Colonic mucosa (tissue), 4 donors: ENCODE data around the gene PHC3. TPM values are rescaled to one million over a fixed set of nuclear protein-coding genes. Genes with fewer than 3 reads are reported as not detected.

Experiments
- DNase-seq: peaks from one replicate; pipeline ENCODE4 v3.0.0-alpha.2; 2020
- H3K27ac ChIP-seq: fragments of 200-600 bp; one replicate; pipeline ENCODE4 v1.8.0; 2021
- H3K27me3 ChIP-seq: fragments of 200-600 bp; one replicate; pipeline ENCODE4 v1.8.0; 2021
- H3K36me3 ChIP-seq: fragments of 200-600 bp; one replicate; pipeline ENCODE4 v1.8.0; 2021
- H3K4me1 ChIP-seq: fragments of 200-600 bp; one replicate; pipeline ENCODE4 v1.8.0; 2021; ENCODE audit warnings: mild to moderate bottlenecking
- H3K4me3 ChIP-seq: fragments of 200-600 bp; one replicate; pipeline ENCODE4 v1.8.0; 2021
- H3K9ac ChIP-seq, 2 donors: one replicate each; pipeline ENCODE4 v1.7.0; 2013; ENCODE audit warnings: control low read depth in 2 of 2, low read depth in 2 of 2, low read length in 2 of 2
- H3K9me3 ChIP-seq: fragments of 200-600 bp; one replicate; pipeline ENCODE4 v1.8.0; 2021
- intact Hi-C: fragments of 100-400 bp; cut with DNase I; formaldehyde crosslinking; loops from one replicate; pipeline ENCODE4 v1.14.1; 2022
- total RNA-seq, 2 donors: library from RNA; stranded (reverse); fragmentation: NEBNext Ultra II Directional in 1 of 2; extraction: Animal tissue kit (Norgen Biotek cat#: 25700) in 1 of 2; gene quantifications; one replicate each; pipeline ENCODE4 v1.2.1, GENCODE V29; 2021
- TF ChIP-seq, protein P1 (sequence below): fragments of 200-600 bp; IDR thresholded peaks from one replicate; pipeline ENCODE4 v1.8.0; 2022; ENCODE audit warnings: antibody characterized with exemption, mild to moderate bottlenecking
- donor health status: healthy.
- donor health status: DM: no; HTN: no; CAD: no.
- donor health status: DM: no; HTN: no; CAD: no.

Gene PHC3
- total RNA-seq, 2 donors from 2014 or later, result 36.4 to 49.4 TPM

DNA sequence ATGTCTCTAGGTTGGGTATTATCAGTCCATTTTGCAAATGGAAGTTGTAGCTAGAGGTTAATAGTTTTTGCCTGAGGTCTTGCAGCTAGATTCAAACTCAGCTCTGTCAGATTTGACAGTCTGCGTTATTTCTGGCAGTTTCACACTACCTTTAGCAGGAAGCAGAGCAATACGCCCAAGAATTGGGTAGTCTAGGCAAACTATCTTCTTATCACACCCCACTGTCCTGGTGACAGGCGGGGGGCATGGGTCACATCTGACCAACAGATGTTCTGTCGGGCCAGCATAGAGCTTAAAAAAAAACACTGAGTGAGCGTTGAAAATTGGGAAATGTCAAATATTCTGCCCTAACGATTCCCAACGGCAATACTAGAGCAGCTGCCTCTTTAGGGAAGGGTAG lies 138.0 kb downstream of the PHC3 start:
- no peaks in the 10 kb centered on the region for H3K27me3 ChIP-seq
- H3K9me3 ChIP-seq, result no peaks in the 10 kb centered on the region
- no peak overlapping the region for H3K4me3 ChIP-seq
- H3K27ac ChIP-seq, result no peak overlapping the region
- intact Hi-C loops, result loop anchor here (5.0 kb wide), 1 partner anchor 34 kb away; no protein-coding TSS in a partner anchor
- DNase-seq, result no peak
- TF ChIP-seq, protein P1, sequence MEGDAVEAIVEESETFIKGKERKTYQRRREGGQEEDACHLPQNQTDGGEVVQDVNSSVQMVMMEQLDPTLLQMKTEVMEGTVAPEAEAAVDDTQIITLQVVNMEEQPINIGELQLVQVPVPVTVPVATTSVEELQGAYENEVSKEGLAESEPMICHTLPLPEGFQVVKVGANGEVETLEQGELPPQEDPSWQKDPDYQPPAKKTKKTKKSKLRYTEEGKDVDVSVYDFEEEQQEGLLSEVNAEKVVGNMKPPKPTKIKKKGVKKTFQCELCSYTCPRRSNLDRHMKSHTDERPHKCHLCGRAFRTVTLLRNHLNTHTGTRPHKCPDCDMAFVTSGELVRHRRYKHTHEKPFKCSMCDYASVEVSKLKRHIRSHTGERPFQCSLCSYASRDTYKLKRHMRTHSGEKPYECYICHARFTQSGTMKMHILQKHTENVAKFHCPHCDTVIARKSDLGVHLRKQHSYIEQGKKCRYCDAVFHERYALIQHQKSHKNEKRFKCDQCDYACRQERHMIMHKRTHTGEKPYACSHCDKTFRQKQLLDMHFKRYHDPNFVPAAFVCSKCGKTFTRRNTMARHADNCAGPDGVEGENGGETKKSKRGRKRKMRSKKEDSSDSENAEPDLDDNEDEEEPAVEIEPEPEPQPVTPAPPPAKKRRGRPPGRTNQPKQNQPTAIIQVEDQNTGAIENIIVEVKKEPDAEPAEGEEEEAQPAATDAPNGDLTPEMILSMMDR, result no peak
- H3K9ac ChIP-seq, result peak overlapping the region in 1 of 2 donors; percentile 21
- no peaks in the 10 kb centered on the region for H3K36me3 ChIP-seq
- H3K4me1 ChIP-seq, result peaks cover 14% of the 10 kb centered on the region

DNA sequence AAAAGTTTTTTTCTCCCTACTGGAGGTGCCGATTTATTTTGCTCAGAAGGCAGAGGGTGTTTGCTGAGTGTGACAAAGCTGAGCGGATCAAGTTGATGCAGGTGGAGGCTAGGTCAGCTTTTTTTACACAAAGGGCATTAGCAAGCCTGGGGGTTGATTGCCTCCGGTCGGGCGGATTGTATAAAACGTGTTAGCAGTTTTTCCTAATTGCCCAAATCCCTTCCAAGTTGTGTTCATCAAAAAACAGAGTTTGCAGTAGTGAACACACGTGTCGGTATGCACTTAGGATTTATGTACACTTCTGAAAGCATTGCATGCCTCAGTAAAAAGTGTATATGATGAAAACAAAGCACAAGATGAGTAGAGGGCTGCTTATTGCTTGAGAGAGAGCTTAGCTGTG lies 141.1 kb downstream of the PHC3 start:
- H3K4me3 ChIP-seq, result peak overlapping the region; percentile 80
- intact Hi-C loops, result loop anchor here (5.0 kb wide), 1 partner anchor 37 kb away; no protein-coding TSS in a partner anchor
- H3K36me3 ChIP-seq, result no peaks in the 10 kb centered on the region
- DNase-seq, result peak; percentile 31
- TF ChIP-seq, protein P1, result no peak
- H3K27ac ChIP-seq, result peak overlapping the region; percentile 89
- no peaks in the 10 kb centered on the region for H3K27me3 ChIP-seq
- H3K9ac ChIP-seq, result peak overlapping the region in 1 of 2 donors; percentile 76
- no peaks in the 10 kb centered on the region for H3K4me1 ChIP-seq
- no peaks in the 10 kb centered on the region for H3K9me3 ChIP-seq

DNA sequence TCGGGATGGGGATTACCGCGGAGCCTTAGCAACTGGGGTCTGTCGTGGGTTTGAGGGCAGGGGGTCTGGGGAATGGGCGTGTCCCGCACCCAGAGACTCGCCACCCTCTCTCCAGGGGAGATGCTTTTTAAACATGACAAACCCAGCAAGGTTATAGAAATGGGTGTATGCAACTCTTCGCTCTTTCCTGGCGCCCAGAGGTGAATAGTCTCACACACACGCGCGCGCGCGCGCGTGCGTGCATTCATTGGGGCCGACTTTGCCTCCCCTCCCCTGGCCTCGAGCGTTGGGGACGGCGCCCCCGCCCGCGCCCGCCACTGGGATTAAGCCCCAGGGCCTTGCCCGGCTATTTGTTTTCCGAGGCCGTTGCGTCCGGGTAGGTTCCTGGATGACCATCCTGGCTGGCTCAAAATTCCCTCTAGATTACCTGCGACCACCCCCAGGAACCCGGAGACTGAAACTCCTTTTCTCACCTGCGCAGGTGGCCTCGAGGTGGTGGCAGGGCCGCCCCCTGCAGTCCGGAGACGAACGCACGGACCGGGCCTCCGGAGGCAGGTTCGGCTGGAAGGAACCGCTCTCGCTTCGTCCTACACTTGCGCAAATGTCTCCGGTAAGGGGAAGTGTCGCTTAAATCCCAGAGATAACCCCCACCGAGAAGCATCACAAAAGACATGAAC lies 143.0 kb downstream of the PHC3 start:
- no peaks in the 10 kb centered on the region for H3K9me3 ChIP-seq
- peak overlapping the region; percentile 89 for H3K27ac ChIP-seq
- TF ChIP-seq, protein P1, result peak; percentile 29
- peak overlapping the region; percentile 80 for H3K4me3 ChIP-seq
- H3K36me3 ChIP-seq, result no peaks in the 10 kb centered on the region
- no peaks in the 10 kb centered on the region for H3K27me3 ChIP-seq
- intact Hi-C loops, result loop anchor here (5.0 kb wide), 2 partner anchors 176 to 271 kb away; partner anchors contain the start of genes ACTRT3 and TERC
- DNase-seq, result peak; percentile 63
- H3K4me1 ChIP-seq, result no peaks in the 10 kb centered on the region
- peak overlapping the region; percentile 79 to 99 for H3K9ac ChIP-seq

Other genes with a start within 250 kb of the PHC3 start
- 10 to 100 TPM; 70.0 to 98.3 TPM for gene SEC62, start 214.9 kb downstream of the PHC3 start, total RNA-seq
- gene GPR160, start 143.7 kb downstream of the PHC3 start, total RNA-seq, result 10 to 100 TPM; 56.4 to 78.4 TPM
- 10 to 100 TPM; 34.4 to 48.2 TPM for gene PRKCI, start 40.7 kb upstream of the PHC3 start, total RNA-seq
- gene SKIL, start 176.0 kb upstream of the PHC3 start, total RNA-seq, result 10 to 100 TPM; 16.9 to 41.3 TPM
- gene CLDN11, start 237.1 kb upstream of the PHC3 start, total RNA-seq, result 1 to 10 TPM; 1.3 to 7.2 TPM